Spleen (tissue), 11 donors: Measurements from ENCODE around the gene OTP. TPM values are rescaled to one million over a fixed set of nuclear protein-coding genes. Genes with fewer than 3 reads are reported as not detected.
A peak's percentile ranks its signal among the peaks of the same experiment; 100 is the strongest.

ENCODE experiments used
- DNase-seq: peaks from one replicate; pipeline ENCODE4 v3.0.0-alpha.2; 2020
- H3K27ac ChIP-seq, 8 donors: fragments of 200-600 bp; sonication (generic) in 7 of 8; 1 replicate in 4 of 8; 2 replicates in 4 of 8; pipeline versions ENCODE4 v1.5.0 to v1.8.0; 2016 to 2021; ENCODE audit warnings: inconsistent platforms in 4 of 8, mild to moderate bottlenecking in 4 of 8, moderate library complexity in 1 of 8
- H3K27me3 ChIP-seq, 7 donors: fragments of 200-600 bp; sonication (generic) in 6 of 7; replicated peaks in 1 of 7; 1 replicate in 4 of 7; 2 replicates in 3 of 7; pipeline versions ENCODE4 v1.5.0 to v1.8.0; 2016 to 2021; ENCODE audit warnings: inconsistent platforms in 3 of 7, mild to moderate bottlenecking in 1 of 7
- H3K36me3 ChIP-seq, 6 donors: fragments of 200-600 bp; sonication (generic) in 5 of 6; 1 replicate in 4 of 6; 2 replicates in 2 of 6; pipeline versions ENCODE4 v1.5.0 to v1.8.0; 2016 to 2021; ENCODE audit warnings: inconsistent platforms in 2 of 6
- H3K4me1 ChIP-seq, 6 donors: fragments of 200-600 bp; sonication (generic) in 5 of 6; 1 replicate in 3 of 6; 2 replicates in 3 of 6; pipeline versions ENCODE4 v1.5.0 to v1.8.0; 2016 to 2021; ENCODE audit warnings: inconsistent platforms in 3 of 6
- H3K4me3 ChIP-seq, 8 donors: fragments of 200-600 bp; sonication (generic) in 7 of 8; 1 replicate in 4 of 8; 2 replicates in 4 of 8; pipeline versions ENCODE4 v1.5.0 to v1.8.0; 2016 to 2021; ENCODE audit warnings: inconsistent platforms in 4 of 8, mild to moderate bottlenecking in 4 of 8, moderate library complexity in 2 of 8
- H3K9me3 ChIP-seq, 8 donors: fragments of 200-600 bp; sonication (generic) in 7 of 8; 1 replicate in 4 of 8; 2 replicates in 4 of 8; pipeline versions ENCODE4 v1.5.0 to v1.8.0; 2016 to 2021; ENCODE audit warnings: inconsistent platforms in 4 of 8
- CTCF ChIP-seq, 11 experiments: fragments of 200-600 bp in 7 of 11; fragments of 450-650 bp in 4 of 11; sonication (generic) in 4 of 11; IDR thresholded peaks in 8 of 11; conservative IDR thresholded peaks in 3 of 11; 1 replicate in 7 of 11; 2 replicates in 4 of 11; pipeline versions ENCODE4 v1.4.0 to v1.8.0; 2016 to 2021; ENCODE audit warnings: antibody characterized with exemption in 11 of 11, inconsistent platforms in 4 of 11, mild to moderate bottlenecking in 1 of 11
- POLR2A ChIP-seq, 3 donors: fragments of 450-650 bp; IDR thresholded peaks; one replicate each; pipeline ENCODE4 v1.5.1; 2017; ENCODE audit warnings: antibody characterized with exemption in 3 of 3, mild to moderate bottlenecking in 1 of 3
- POLR2AphosphoS5 ChIP-seq, 3 donors: sonication (generic); formaldehyde crosslinking; IDR thresholded peaks; one replicate each; pipeline ENCODE4 v1.5.1; 2017; ENCODE audit warnings: antibody characterized with exemption in 3 of 3
- WGBS, 5 donors: extraction: QIAGEN DNeasy Blood & Tissue Kit in 3 of 5; methylation state at CpG; one replicate each; pipeline versions ENCODE4 v1.1.5 to v1.1.7; 2013 to 2018; 5-methylcytosine and 5-hydroxymethylcytosine counted together
- intact Hi-C: fragments of 100-400 bp; cut with DNase I; formaldehyde crosslinking; loops from one replicate; pipeline ENCODE4 v1.15.0; 2023; ENCODE audit warnings: low total_unique reads
- polyA plus RNA-seq, 3 donors: library from polyadenylated mRNA; stranded (reverse); fragments of 200-250 nt; gene quantifications; one replicate each; pipeline ENCODE4 v1.2.1, GENCODE V29; 2013
- total RNA-seq, 7 donors: library from RNA; depleted of rRNA in 3 of 7; stranded (reverse); fragments of >200 nt in 3 of 7; fragmentation: NEBNext Ultra II Directional in 4 of 7; extraction: Animal tissue kit (Norgen Biotek cat#: 25700) in 4 of 7; gene quantifications; one replicate each; pipeline versions ENCODE4 v1.1.0 to v1.2.1, GENCODE V29; 2016 to 2021
- donor health status: healthy with polysubstance abuse.
- donor health status: DM: no; HTN: no; CAD: no; lungs with moderate emphysema.
- donor health status: DM: no; HTN: no; CAD: no.
- donor health status: Bipolar disorder and iron deficiency.
- donor health status: healthy.
- donor health status: DM: no; HTN: no; CAD: no.
- donor health status: DM: yes; HTN: yes; CAD: no.

Gene OTP
- total and polyA plus RNA-seq, 10 donors: not detected

GRCh38 chr5:77629509-77630113, 8.9 kb downstream of the OTP start:
- intact Hi-C loops: no loop called here
- Histone ChIP-seq H3K9me3 (peaks cover 0 to 21% (median 0%) of the 10 kb centered on the region in 8 donors), H3K27ac (no peak overlapping the region), H3K27me3 (peaks cover 9 to 100% (median 93%) of the 10 kb centered on the region in 7 donors), H3K4me3 (peak overlapping the region; percentile 34 to 79 (median 52)), H3K36me3 (peaks cover 0 to 5% (median 0%) of the 10 kb centered on the region in 6 donors), H3K4me1 (peaks cover 12 to 44% (median 29%) of the 10 kb centered on the region in 6 donors)
- no peak for DNase-seq
- WGBS, 5 donors: 3 to 8% (median 5%) methylated on average over 35 to 52 of the region's 52 CpGs
- no peak for TF ChIP-seq POLR2AphosphoS5 (IDR thresholded peaks at IDR 0.05)
- TF ChIP-seq POLR2A (IDR thresholded peaks at IDR 0.05): no peak
- TF ChIP-seq CTCF (IDR thresholded peaks at IDR 0.05 in 8 of 11, conservative IDR thresholded peaks at IDR 0.05 in 3 of 11): no peak

DNA sequence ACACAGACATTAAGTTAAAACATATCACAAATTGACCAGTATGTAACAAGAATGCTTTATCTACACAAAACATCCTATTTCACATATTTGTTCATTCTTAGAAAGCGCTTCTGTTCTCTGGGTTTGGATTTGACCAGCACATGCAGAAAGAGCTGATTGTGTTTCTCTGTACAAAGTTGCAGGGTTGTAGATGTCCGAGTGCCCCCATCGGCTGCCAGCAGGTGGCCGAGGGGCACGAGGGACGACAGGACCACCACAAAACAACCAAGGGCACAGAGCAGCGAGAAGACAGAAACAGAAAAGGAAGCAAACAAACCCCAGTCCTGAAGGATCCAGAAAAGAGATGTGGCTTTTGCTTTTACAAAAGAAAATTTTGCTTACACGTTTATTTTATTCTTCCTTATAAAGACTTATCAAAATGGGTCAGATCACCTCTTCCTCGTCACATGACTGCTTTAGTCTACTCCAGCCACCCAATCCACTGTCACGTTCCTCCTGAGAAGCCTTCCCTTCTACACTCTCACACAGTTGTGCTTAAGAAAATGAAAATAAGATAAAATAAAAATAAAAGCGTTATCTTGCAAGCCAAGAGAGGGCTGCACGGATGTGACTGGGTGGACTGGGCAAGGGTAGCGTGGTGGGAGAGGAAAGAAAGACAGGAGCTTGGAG, 9.5 kb downstream of the OTP start:
- H3K36me3 ChIP-seq: peaks cover 0 to 5% (median 0%) of the 10 kb centered on the region in 6 donors
- H3K4me3 ChIP-seq: peak overlapping the region in 5 of 8 donors; percentile 47 to 79 (median 54)
- H3K27ac ChIP-seq: no peak overlapping the region
- TF ChIP-seq POLR2AphosphoS5 (IDR thresholded peaks at IDR 0.05) (no peak), CTCF (IDR thresholded peaks at IDR 0.05 in 8 of 11, conservative IDR thresholded peaks at IDR 0.05 in 3 of 11) (no peak), POLR2A (IDR thresholded peaks at IDR 0.05) (no peak)
- DNase-seq: no peak
- H3K27me3 ChIP-seq: peaks cover 9 to 100% (median 88%) of the 10 kb centered on the region in 7 donors
- WGBS, 5 donors: 8 to 14% (median 10%) methylated on average over 13 of the region's 13 CpGs
- intact Hi-C loops: no loop called here
- H3K4me1 ChIP-seq: peaks cover 12 to 44% (median 29%) of the 10 kb centered on the region in 6 donors
- H3K9me3 ChIP-seq: peaks cover 0 to 21% (median 0%) of the 10 kb centered on the region in 8 donors

GRCh38 chr5:77627869-77628674, 10.4 kb downstream of the OTP start:
- Histone ChIP-seq H3K9me3 (peaks cover 0 to 18% (median 0%) of the 10 kb centered on the region in 8 donors), H3K36me3 (peaks cover 0 to 5% (median 0%) of the 10 kb centered on the region in 6 donors), H3K27me3 (peaks cover 9 to 100% (median 81%) of the 10 kb centered on the region in 7 donors), H3K4me1 (peaks cover 12 to 44% (median 29%) of the 10 kb centered on the region in 6 donors), H3K27ac (no peak overlapping the region), H3K4me3 (peak overlapping the region in 1 of 8 donors; percentile 16)
- DNase-seq: no peak
- TF ChIP-seq POLR2A (IDR thresholded peaks at IDR 0.05) (no peak), CTCF (IDR thresholded peaks at IDR 0.05 in 8 of 11, conservative IDR thresholded peaks at IDR 0.05 in 3 of 11) (peak in 1 of 11 experiments; percentile 8)
- intact Hi-C loops: no loop called here
- 9 to 21% (median 10%) methylated on average over 58 to 69 of the region's 69 CpGs for WGBS, 5 donors
